Vagina (tissue), 2 donors: Measurements from ENCODE around the gene CLCN6. TPM values are rescaled to one million over a fixed set of nuclear protein-coding genes. Genes with fewer than 3 reads are reported as not detected.

Source experiments
- DNase-seq, 2 donors: peaks; one replicate each; pipeline ENCODE4 v3.0.0-alpha.2; 2017; ENCODE audit errors: extremely low spot score in 2 of 2
- H3K27ac ChIP-seq: fragments of 200-600 bp; sonication (generic); one replicate; pipeline ENCODE4 v1.5.1; 2019
- H3K27me3 ChIP-seq: fragments of 200-600 bp; sonication (generic); one replicate; pipeline ENCODE4 v1.5.1; 2019
- H3K36me3 ChIP-seq, 2 donors: fragments of 200-600 bp; sonication (generic); one replicate each; pipeline ENCODE4 v1.5.1; 2017 to 2019
- H3K4me1 ChIP-seq: fragments of 200-600 bp; sonication (generic); one replicate; pipeline ENCODE4 v1.5.1; 2019
- H3K4me3 ChIP-seq, 2 donors: fragments of 200-600 bp; sonication (generic); 1 replicate in 1 of 2; 2 replicates in 1 of 2; pipeline ENCODE4 v1.5.1; 2016 to 2019
- H3K9me3 ChIP-seq: fragments of 200-600 bp; sonication (generic); one replicate; pipeline ENCODE4 v1.5.1; 2019
- CTCF ChIP-seq, 3 experiments: fragments of 450-650 bp in 2 of 3; fragments of 200-600 bp in 1 of 3; sonication (generic) in 1 of 3; IDR thresholded peaks; one replicate each; pipeline ENCODE4 v1.5.1; 2017 to 2019; ENCODE audit warnings: antibody characterized with exemption in 3 of 3, mild to moderate bottlenecking in 2 of 3, moderate library complexity in 2 of 3
- POLR2A ChIP-seq, 2 donors: fragments of 450-650 bp; IDR thresholded peaks; one replicate each; pipeline ENCODE4 v1.6.1; 2017; ENCODE audit warnings: antibody characterized with exemption in 2 of 2, mild to moderate bottlenecking in 2 of 2, moderate library complexity in 2 of 2
- POLR2AphosphoS5 ChIP-seq, 2 donors: sonication (generic); formaldehyde crosslinking; IDR thresholded peaks; one replicate each; pipeline ENCODE4 v1.9.0; 2017; ENCODE audit warnings: antibody characterized with exemption in 2 of 2, mild to moderate bottlenecking in 2 of 2, low read depth in 1 of 2; ENCODE audit not compliant: insufficient read depth in 1 of 2
- intact Hi-C: fragments of 100-400 bp; cut with DNase I; formaldehyde crosslinking; loops from one replicate; pipeline ENCODE4 v1.15.1; 2023
- total RNA-seq: library from RNA; depleted of rRNA; stranded (reverse); fragments of >200 nt; gene quantifications from one replicate; pipeline ENCODE4 v1.2.3, GENCODE V29; 2016

Gene CLCN6
- 19.2 TPM for total RNA-seq

- Histone ChIP-seq H3K4me1 (peaks cover 74% of the 10 kb centered on the region), H3K27me3 (no peaks in the 10 kb centered on the region), H3K36me3 (peaks cover 0 to 18% of the 10 kb centered on the region in 2 donors), H3K9me3 (no peaks in the 10 kb centered on the region), H3K27ac (peak within 1 kb of the TSS; percentile 100), H3K4me3 (peak within 1 kb of the TSS; percentile 94 to 95)
- intact Hi-C loops: no loop called here
- TF ChIP-seq POLR2A (IDR thresholded peaks at IDR 0.05) (peak; percentile 85 to 99), POLR2AphosphoS5 (IDR thresholded peaks at IDR 0.05; ENCODE audit: insufficient read depth in 1 of 2, low read depth in 1 of 2) (peak; percentile 99 to 100), CTCF (IDR thresholded peaks at IDR 0.05) (no peak)
- peak; percentile 100 for DNase-seq
Observed at GRCh38 chr1:11805422-11806306, at the start of gene CLCN6, which contains the start of gene MTHFR. Gene CLCN6, plus strand, starts transcription at chr1:11806191. Its CDS starts 72 bp downstream, at chr1:11806263. Gene MTHFR, minus strand, starts transcription at chr1:11805964. Its CDS starts 2,848 bp downstream, at chr1:11803116.

GRCh38 chr1:11757047-11757446 is 48.9 kb upstream of the CLCN6 start:
- H3K4me3 ChIP-seq: no peak overlapping the region
- intact Hi-C loops: no loop called here
- no peaks in the 10 kb centered on the region for H3K9me3 ChIP-seq
- DNase-seq: no peak
- no peak for TF ChIP-seq CTCF (IDR thresholded peaks at IDR 0.05)
- TF ChIP-seq POLR2AphosphoS5 (IDR thresholded peaks at IDR 0.05; ENCODE audit: insufficient read depth in 1 of 2, low read depth in 1 of 2): no peak
- TF ChIP-seq POLR2A (IDR thresholded peaks at IDR 0.05): no peak
- H3K4me1 ChIP-seq: peaks cover 4% of the 10 kb centered on the region
- peaks cover 4% of the 10 kb centered on the region for H3K27me3 ChIP-seq
- no peaks in the 10 kb centered on the region for H3K36me3 ChIP-seq
- no peak overlapping the region for H3K27ac ChIP-seq

- DNase-seq: no peak
- intact Hi-C loops: no loop called here
- Histone ChIP-seq H3K36me3 (no peaks in the 10 kb centered on the region), H3K27ac (no peak overlapping the region), H3K27me3 (peaks cover 5% of the 10 kb centered on the region), H3K4me3 (no peak overlapping the region), H3K9me3 (no peaks in the 10 kb centered on the region), H3K4me1 (peaks cover 8% of the 10 kb centered on the region)
- TF ChIP-seq POLR2A (IDR thresholded peaks at IDR 0.05) (no peak), POLR2AphosphoS5 (IDR thresholded peaks at IDR 0.05; ENCODE audit: insufficient read depth in 1 of 2, low read depth in 1 of 2) (no peak), CTCF (IDR thresholded peaks at IDR 0.05) (no peak)
Observed at GRCh38 chr1:11759791-11760190, 46.2 kb upstream of the CLCN6 start.

GRCh38 chr1:11761285-11761684 is 44.7 kb upstream of the CLCN6 start:
- Histone ChIP-seq H3K4me3 (no peak overlapping the region), H3K27me3 (peaks cover 5% of the 10 kb centered on the region), H3K27ac (no peak overlapping the region), H3K4me1 (peaks cover 8% of the 10 kb centered on the region), H3K9me3 (no peaks in the 10 kb centered on the region), H3K36me3 (no peaks in the 10 kb centered on the region)
- intact Hi-C loops: no loop called here
- DNase-seq: no peak
- no peak for TF ChIP-seq CTCF (IDR thresholded peaks at IDR 0.05)
- TF ChIP-seq POLR2AphosphoS5 (IDR thresholded peaks at IDR 0.05; ENCODE audit: insufficient read depth in 1 of 2, low read depth in 1 of 2): no peak
- TF ChIP-seq POLR2A (IDR thresholded peaks at IDR 0.05): no peak

GRCh38 chr1:11761988-11762406 is 44.0 kb upstream of the CLCN6 start, which contains the start of gene C1orf167:
Gene C1orf167, plus strand, starts transcription at chr1:11762193. Its CDS starts 2,208 bp downstream, at chr1:11764401.
- Histone ChIP-seq H3K4me3 (peak within 1 kb of the TSS in 1 of 2 donors; percentile 18), H3K4me1 (peaks cover 8% of the 10 kb centered on the region), H3K27ac (no peak within 1 kb of the TSS), H3K36me3 (no peaks in the 10 kb centered on the region), H3K9me3 (no peaks in the 10 kb centered on the region), H3K27me3 (peaks cover 5% of the 10 kb centered on the region)
- DNase-seq: no peak
- no peak for TF ChIP-seq CTCF (IDR thresholded peaks at IDR 0.05)
- no peak for TF ChIP-seq POLR2A (IDR thresholded peaks at IDR 0.05)
- TF ChIP-seq POLR2AphosphoS5 (IDR thresholded peaks at IDR 0.05; ENCODE audit: insufficient read depth in 1 of 2, low read depth in 1 of 2): no peak
- intact Hi-C loops: no loop called here
